OCI-LY3 (cell line): Measurements from ENCODE around the gene TTC22.

Source experiments
- H2AFZ ChIP-seq: fragments of 200-600, 300-600 bp; shearing (Covaris generic); 2 replicates; pipeline ENCODE4 v1.6.0; 2014; ENCODE audit warnings: antibody characterized with exemption, low read depth, low read length
- H3K27ac ChIP-seq: fragments of 200-600, 300-600 bp; sonication (generic); 2 replicates; pipeline ENCODE4 v1.5.1; 2014; ENCODE audit warnings: mild to moderate bottlenecking, low read length, moderate library complexity, mixed read lengths
- H3K27me3 ChIP-seq: fragments of 200-600, 300-600 bp; sonication (generic); 2 replicates; pipeline ENCODE4 v1.6.1; 2014; ENCODE audit warnings: low read depth, low read length, mixed read lengths
- H3K36me3 ChIP-seq: fragments of 200-600, 300-600 bp; sonication (generic); replicated peaks from 2 replicates; pipeline ENCODE3; 2014; ENCODE audit warnings: low read depth, low read length, mixed read lengths
- H3K4me1 ChIP-seq: fragments of 300-600, 200-600 bp; sonication (generic); 2 replicates; pipeline ENCODE4 v1.6.1; 2014; ENCODE audit warnings: low read length, mixed read lengths
- H3K4me2 ChIP-seq: fragments of 200-600, 300-600 bp; sonication (generic); 2 replicates; pipeline ENCODE4 v1.6.1; 2014; ENCODE audit warnings: low read length, mixed read lengths
- H3K4me3 ChIP-seq: fragments of 300-600, 200-600 bp; sonication (generic); 2 replicates; pipeline ENCODE4 v1.5.1; 2014; ENCODE audit warnings: antibody characterized with exemption, mild to moderate bottlenecking, low read length, moderate library complexity
- H3K79me2 ChIP-seq: fragments of 300-600, 200-600 bp; shearing (Covaris generic); 2 replicates; pipeline ENCODE4 v1.6.1; 2014; ENCODE audit warnings: mild to moderate bottlenecking, low read length, mixed read lengths
- H3K9ac ChIP-seq: fragments of 300-600, 200-600 bp; shearing (Covaris generic); 2 replicates; pipeline ENCODE4 v1.6.0; 2014; ENCODE audit warnings: mild to moderate bottlenecking, low read length, moderate library complexity
- H3K9me3 ChIP-seq: fragments of 200-600, 300-600 bp; shearing (Covaris generic); 2 replicates; pipeline ENCODE4 v1.6.1; 2014; ENCODE audit warnings: low read length, mixed read lengths; ENCODE audit not compliant: insufficient read depth
- H4K20me1 ChIP-seq: fragments of 200-600, 300-600 bp; sonication (generic); 2 replicates; pipeline ENCODE4 v1.6.1; 2016; ENCODE audit warnings: low read length, mixed read lengths; ENCODE audit not compliant: insufficient read depth
- EZH2phosphoT487 ChIP-seq: fragments of 200-600 bp; shearing (Covaris generic); IDR thresholded peaks from 2 replicates; pipeline ENCODE4 v1.6.1; 2018; ENCODE audit warnings: antibody characterized with exemption, mixed run types, low read depth
- TF ChIP-seq, protein P1 (sequence below): fragments of 200-600, 300-600 bp; sonication (generic); IDR thresholded peaks from 2 replicates; pipeline ENCODE4 v1.5.1; 2014; ENCODE audit warnings: antibody characterized with exemption, low read length, low read depth

TTC22 gene

DNA sequence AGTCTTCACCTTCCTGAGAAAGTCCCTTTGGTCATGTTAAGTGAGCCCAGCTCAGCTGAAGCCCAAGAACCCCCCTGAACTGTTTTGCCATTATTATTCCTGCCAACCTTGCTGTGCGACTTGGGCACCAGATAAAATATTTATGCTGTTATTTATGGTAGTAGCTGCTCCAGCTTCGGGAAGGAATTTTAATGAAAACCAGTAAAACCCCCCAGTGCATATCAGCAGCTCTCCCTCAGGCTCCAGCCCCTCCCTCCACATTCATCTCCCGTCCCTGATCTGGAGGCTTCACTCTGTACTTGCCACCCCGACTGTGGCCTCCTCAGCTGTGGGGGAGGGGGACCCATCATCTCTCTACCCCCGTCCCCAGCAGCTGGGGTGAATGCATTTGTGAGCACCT lies 12.7 kb downstream of the TTC22 start:
- H3K4me3 ChIP-seq = no peak overlapping the region
- no peaks in the 10 kb centered on the region for H3K79me2 ChIP-seq
- H3K9me3 ChIP-seq = no peaks in the 10 kb centered on the region
- no peak overlapping the region for H3K4me2 ChIP-seq
- H3K9ac ChIP-seq = no peak overlapping the region
- no peak overlapping the region for H3K27ac ChIP-seq
- H3K4me1 ChIP-seq = no peaks in the 10 kb centered on the region
- no peaks in the 10 kb centered on the region for H4K20me1 ChIP-seq
- no peak for TF ChIP-seq EZH2phosphoT487
- TF ChIP-seq, protein P1, sequence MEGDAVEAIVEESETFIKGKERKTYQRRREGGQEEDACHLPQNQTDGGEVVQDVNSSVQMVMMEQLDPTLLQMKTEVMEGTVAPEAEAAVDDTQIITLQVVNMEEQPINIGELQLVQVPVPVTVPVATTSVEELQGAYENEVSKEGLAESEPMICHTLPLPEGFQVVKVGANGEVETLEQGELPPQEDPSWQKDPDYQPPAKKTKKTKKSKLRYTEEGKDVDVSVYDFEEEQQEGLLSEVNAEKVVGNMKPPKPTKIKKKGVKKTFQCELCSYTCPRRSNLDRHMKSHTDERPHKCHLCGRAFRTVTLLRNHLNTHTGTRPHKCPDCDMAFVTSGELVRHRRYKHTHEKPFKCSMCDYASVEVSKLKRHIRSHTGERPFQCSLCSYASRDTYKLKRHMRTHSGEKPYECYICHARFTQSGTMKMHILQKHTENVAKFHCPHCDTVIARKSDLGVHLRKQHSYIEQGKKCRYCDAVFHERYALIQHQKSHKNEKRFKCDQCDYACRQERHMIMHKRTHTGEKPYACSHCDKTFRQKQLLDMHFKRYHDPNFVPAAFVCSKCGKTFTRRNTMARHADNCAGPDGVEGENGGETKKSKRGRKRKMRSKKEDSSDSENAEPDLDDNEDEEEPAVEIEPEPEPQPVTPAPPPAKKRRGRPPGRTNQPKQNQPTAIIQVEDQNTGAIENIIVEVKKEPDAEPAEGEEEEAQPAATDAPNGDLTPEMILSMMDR = no peak
- H2AFZ ChIP-seq = no peak overlapping the region
- H3K27me3 ChIP-seq = no peaks in the 10 kb centered on the region
- H3K36me3 ChIP-seq = no peaks in the 10 kb centered on the region

DNA sequence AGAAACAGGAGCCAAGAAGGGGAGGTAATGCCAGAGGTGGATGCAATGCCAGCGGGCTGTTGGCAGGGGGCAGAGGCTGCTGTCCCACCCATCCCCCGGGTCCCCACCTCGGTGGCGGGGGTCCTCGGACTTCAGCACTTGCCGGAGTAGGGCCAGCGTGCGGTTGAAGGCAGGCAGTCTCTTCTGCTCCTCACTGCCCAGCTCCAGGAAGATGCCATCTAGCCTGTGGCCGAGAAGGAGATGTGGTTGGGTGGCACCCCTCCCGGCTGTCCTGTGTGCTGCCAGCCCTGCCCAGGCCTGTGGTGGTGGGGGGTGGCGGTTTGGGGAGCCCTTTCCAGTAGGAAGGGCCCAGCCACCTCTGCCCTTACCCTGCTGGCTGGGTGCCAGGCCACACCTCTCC lies 13.5 kb downstream of the TTC22 start:
- H3K9ac ChIP-seq = no peak overlapping the region
- H2AFZ ChIP-seq = no peak overlapping the region
- no peak overlapping the region for H3K4me3 ChIP-seq
- H3K27me3 ChIP-seq = no peaks in the 10 kb centered on the region
- H3K4me2 ChIP-seq = no peak overlapping the region
- no peaks in the 10 kb centered on the region for H3K36me3 ChIP-seq
- no peaks in the 10 kb centered on the region for H3K4me1 ChIP-seq
- H3K9me3 ChIP-seq = no peaks in the 10 kb centered on the region
- H3K27ac ChIP-seq = no peak overlapping the region
- H3K79me2 ChIP-seq = no peaks in the 10 kb centered on the region
- TF ChIP-seq, protein P1 = no peak
- TF ChIP-seq EZH2phosphoT487 = no peak
- no peaks in the 10 kb centered on the region for H4K20me1 ChIP-seq

DNA sequence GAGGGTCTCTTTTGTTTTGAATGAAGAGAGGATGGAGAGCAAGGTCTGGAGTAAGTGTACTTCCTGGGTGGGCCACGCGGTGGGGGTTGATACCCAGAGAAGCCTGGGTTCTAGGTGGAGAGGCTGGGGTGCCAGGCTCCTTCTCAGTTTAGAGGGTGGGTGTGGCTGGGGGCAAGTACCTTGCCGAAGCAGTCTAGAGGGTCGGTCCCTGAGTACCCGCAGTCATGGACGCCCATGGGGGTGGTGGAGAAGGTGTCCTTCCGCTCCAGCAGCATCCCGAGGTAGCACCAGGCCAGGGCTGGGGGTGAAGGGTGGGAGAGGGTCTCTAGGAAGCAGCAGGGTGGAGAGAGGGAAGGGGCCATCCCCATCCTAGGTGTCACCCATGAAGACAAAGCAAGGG lies 14.3 kb downstream of the TTC22 start:
- no peaks in the 10 kb centered on the region for H3K9me3 ChIP-seq
- no peak overlapping the region for H3K27ac ChIP-seq
- no peaks in the 10 kb centered on the region for H3K36me3 ChIP-seq
- TF ChIP-seq, protein P1 = no peak
- TF ChIP-seq EZH2phosphoT487 = no peak
- no peak overlapping the region for H3K4me3 ChIP-seq
- no peak overlapping the region for H3K9ac ChIP-seq
- H3K27me3 ChIP-seq = no peaks in the 10 kb centered on the region
- H3K4me2 ChIP-seq = no peak overlapping the region
- H4K20me1 ChIP-seq = no peaks in the 10 kb centered on the region
- no peak overlapping the region for H2AFZ ChIP-seq
- H3K4me1 ChIP-seq = no peaks in the 10 kb centered on the region
- H3K79me2 ChIP-seq = no peaks in the 10 kb centered on the region

DNA sequence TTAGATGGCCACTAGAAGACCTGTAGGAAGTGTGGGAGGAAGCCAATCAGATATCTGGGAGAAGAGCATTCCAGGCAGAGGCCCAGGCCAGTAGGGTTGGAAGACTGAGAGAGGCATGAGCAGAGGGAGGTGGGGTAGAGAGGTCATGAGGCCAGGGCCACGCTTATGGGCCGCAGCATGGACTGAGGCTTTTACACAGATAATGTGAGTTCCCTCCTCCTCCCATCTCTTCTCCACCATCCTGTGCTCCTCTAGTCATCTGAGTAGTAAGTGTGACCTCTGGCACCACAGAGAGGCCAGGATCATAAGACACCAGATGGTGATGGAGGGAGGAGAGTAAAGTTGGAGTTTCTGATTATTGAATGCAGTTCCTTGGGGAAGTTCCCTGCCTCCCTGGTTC lies 17.1 kb downstream of the TTC22 start:
- Histone ChIP-seq H2AFZ (no peak overlapping the region), H3K27me3 (no peaks in the 10 kb centered on the region), H3K36me3 (no peaks in the 10 kb centered on the region), H3K79me2 (no peaks in the 10 kb centered on the region), H3K4me3 (no peak overlapping the region), H3K4me2 (no peak overlapping the region), H3K9me3 (no peaks in the 10 kb centered on the region), H3K9ac (no peak overlapping the region), H3K4me1 (no peaks in the 10 kb centered on the region), H4K20me1 (no peaks in the 10 kb centered on the region), H3K27ac (no peak overlapping the region)
- no peak for TF ChIP-seq EZH2phosphoT487
- TF ChIP-seq, protein P1 = no peak
